Neural progenitor cell (in vitro differentiated cells): ENCODE results near the gene ZNF264.

Source experiments
- EZH2 ChIP-seq: fragments of 200-600 bp; sonication (generic); IDR thresholded peaks from 2 replicates; pipeline ENCODE4 v1.6.1; 2017; ENCODE audit warnings: antibody characterized with exemption, mild to moderate bottlenecking, moderate library complexity
- EZH2phosphoT487 ChIP-seq: fragments of 200-600 bp; sonication (generic); IDR thresholded peaks from 2 replicates; pipeline ENCODE4 v1.6.1; 2017; ENCODE audit warnings: antibody characterized with exemption
- TF ChIP-seq, protein P1 (sequence below): fragments of 200-600 bp; sonication (generic); IDR thresholded peaks from 2 replicates; pipeline ENCODE4 v1.5.1; 2017; ENCODE audit warnings: antibody characterized with exemption, mild to moderate bottlenecking

DNA sequence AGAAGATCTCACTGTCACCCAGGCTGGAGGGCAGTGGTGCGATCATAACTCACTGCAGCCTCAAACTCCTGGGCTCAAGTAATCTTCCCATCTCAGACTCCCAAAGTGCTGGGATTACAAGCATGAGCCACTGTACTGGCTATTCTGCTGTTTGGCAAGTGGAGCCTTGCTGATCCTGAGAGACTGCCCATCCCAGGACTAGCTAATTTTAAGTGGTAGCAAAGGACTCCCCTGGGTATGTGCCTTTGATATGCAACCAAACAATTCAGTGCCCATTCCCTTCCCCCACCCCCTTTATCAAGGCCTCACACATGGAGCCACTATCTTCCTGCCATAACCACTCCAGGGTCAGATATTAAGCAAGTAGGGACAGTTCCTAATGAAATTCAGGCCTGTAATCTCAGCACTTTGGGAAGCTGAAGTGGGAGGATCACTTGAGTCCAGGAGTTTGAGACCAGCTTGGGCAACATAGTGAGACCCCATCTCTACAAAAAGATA is 72.0 kb downstream of the ZNF264 start:
- TF ChIP-seq, protein P1, sequence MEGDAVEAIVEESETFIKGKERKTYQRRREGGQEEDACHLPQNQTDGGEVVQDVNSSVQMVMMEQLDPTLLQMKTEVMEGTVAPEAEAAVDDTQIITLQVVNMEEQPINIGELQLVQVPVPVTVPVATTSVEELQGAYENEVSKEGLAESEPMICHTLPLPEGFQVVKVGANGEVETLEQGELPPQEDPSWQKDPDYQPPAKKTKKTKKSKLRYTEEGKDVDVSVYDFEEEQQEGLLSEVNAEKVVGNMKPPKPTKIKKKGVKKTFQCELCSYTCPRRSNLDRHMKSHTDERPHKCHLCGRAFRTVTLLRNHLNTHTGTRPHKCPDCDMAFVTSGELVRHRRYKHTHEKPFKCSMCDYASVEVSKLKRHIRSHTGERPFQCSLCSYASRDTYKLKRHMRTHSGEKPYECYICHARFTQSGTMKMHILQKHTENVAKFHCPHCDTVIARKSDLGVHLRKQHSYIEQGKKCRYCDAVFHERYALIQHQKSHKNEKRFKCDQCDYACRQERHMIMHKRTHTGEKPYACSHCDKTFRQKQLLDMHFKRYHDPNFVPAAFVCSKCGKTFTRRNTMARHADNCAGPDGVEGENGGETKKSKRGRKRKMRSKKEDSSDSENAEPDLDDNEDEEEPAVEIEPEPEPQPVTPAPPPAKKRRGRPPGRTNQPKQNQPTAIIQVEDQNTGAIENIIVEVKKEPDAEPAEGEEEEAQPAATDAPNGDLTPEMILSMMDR, result no peak
- no peak for TF ChIP-seq EZH2
- TF ChIP-seq EZH2phosphoT487, result no peak
